Body of pancreas (tissue), 4 donors: Measurements from ENCODE around the gene SLC22A4. TPM values are rescaled to one million over a fixed set of nuclear protein-coding genes. Genes with fewer than 3 reads are reported as not detected.
A peak's percentile ranks its signal among the peaks of the same experiment; 100 is the strongest.

Experiments used
- ATAC-seq: fragments of 150-250 bp; one replicate; pipeline ENCODE4 v1.9.1; 2016
- DNase-seq, 4 donors: peaks; one replicate each; pipeline ENCODE4 v3.0.0-alpha.2; 2019
- H3K27ac ChIP-seq, 4 donors: fragments of 200-600 bp; sonication (generic); 1 replicate in 3 of 4; 2 replicates in 1 of 4; pipeline versions ENCODE4 v1.5.1 to v1.6.1; 2016 to 2019; ENCODE audit warnings: mild to moderate bottlenecking in 1 of 4, mixed read lengths in 1 of 4, moderate library complexity in 1 of 4
- H3K27me3 ChIP-seq, 2 donors: fragments of 200-600 bp; sonication (generic); one replicate each; pipeline ENCODE4 v1.6.0; 2016; ENCODE audit warnings: mild to moderate bottlenecking in 1 of 2
- H3K36me3 ChIP-seq, 2 donors: fragments of 200-600 bp; sonication (generic); replicated peaks in 1 of 2; 2 replicates each; pipeline ENCODE4 v1.5.1; 2016; ENCODE audit warnings: low read depth in 2 of 2; ENCODE audit not compliant: insufficient read depth in 1 of 2
- H3K4me1 ChIP-seq: fragments of 200-600 bp; sonication (generic); one replicate; pipeline ENCODE4 v1.6.0; 2016
- H3K4me3 ChIP-seq, 2 donors: fragments of 200-600 bp; sonication (generic); 1 replicate in 1 of 2; 2 replicates in 1 of 2; pipeline ENCODE4 v1.5.1; 2016 to 2019
- H3K9me3 ChIP-seq, 3 donors: fragments of 200-600 bp; sonication (generic); 1 replicate in 2 of 3; 2 replicates in 1 of 3; pipeline ENCODE4 v1.5.1; 2016
- POLR2A ChIP-seq, 3 donors: fragments of 450-650 bp; IDR thresholded peaks; one replicate each; pipeline ENCODE4 v1.6.1; 2016; ENCODE audit warnings: antibody characterized with exemption in 3 of 3, mild to moderate bottlenecking in 2 of 3
- WGBS, 2 donors: methylation state at CpG; one replicate each; pipeline ENCODE4 v1.1.5; 2017; 5-methylcytosine and 5-hydroxymethylcytosine counted together
- intact Hi-C: fragments of 100-400 bp; cut with DNase I; formaldehyde crosslinking; loops from one replicate; pipeline ENCODE4 v1.15.1; 2023
- total RNA-seq, 2 donors: library from RNA; depleted of rRNA; stranded (reverse); fragments of >200 nt; gene quantifications; one replicate each; pipeline ENCODE4 v1.1.0, GENCODE V29; 2016
- TF ChIP-seq, protein P1 (sequence below), 7 experiments: fragments of 450-650 bp in 4 of 7; fragments of 200-600 bp in 3 of 7; sonication (generic) in 3 of 7; IDR thresholded peaks; one replicate each; pipeline ENCODE4 v1.5.1; 2016 to 2019; ENCODE audit warnings: antibody characterized with exemption in 7 of 7

The SLC22A4 gene
- total RNA-seq, 2 donors from 2014 or later = not detected

DNA sequence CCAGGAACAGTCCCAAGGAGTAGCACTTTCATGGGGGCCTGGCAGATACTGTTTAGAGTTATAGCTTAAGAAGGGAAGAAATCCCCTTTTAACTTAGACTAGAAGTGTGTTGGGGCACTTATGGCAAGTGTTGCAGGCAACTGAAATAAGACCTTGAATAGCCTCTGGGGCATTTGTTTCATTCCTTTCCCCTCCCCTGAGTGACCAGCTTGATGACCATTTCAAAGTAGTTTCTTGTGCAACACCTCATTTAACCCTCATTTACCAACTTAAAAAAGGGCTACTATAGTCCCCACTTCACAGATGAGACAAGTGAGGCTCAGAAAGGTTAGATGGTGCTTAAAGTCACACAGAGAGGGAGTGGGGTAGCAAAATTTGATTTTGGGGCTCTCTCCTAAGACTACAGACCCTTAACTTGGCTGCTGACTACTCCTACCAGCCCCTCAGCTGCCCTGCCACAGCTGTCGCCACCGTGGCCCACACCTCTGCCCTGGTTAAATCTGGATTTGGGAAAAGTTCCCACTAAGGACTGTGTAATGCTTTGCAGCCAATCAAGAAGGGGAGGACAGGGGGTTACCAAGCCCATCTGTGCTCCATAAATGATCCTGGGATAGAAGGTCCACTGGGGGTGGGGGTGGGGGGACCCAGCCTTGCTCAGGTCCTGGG is 31.2 kb upstream of the SLC22A4 start:
- Histone ChIP-seq H3K4me3 (no peak overlapping the region), H3K9me3 (no peaks in the 10 kb centered on the region), H3K4me1 (peaks cover 26% of the 10 kb centered on the region), H3K36me3 (no peaks in the 10 kb centered on the region), H3K27me3 (no peaks in the 10 kb centered on the region), H3K27ac (no peak overlapping the region)
- DNase-seq (no peak), ATAC-seq (no peak)
- WGBS, 2 donors = 100% methylated on average over 2 of the region's 2 CpGs
- TF ChIP-seq POLR2A (IDR thresholded peaks at IDR 0.05) = no peak
- intact Hi-C loops = no loop called here

DNA sequence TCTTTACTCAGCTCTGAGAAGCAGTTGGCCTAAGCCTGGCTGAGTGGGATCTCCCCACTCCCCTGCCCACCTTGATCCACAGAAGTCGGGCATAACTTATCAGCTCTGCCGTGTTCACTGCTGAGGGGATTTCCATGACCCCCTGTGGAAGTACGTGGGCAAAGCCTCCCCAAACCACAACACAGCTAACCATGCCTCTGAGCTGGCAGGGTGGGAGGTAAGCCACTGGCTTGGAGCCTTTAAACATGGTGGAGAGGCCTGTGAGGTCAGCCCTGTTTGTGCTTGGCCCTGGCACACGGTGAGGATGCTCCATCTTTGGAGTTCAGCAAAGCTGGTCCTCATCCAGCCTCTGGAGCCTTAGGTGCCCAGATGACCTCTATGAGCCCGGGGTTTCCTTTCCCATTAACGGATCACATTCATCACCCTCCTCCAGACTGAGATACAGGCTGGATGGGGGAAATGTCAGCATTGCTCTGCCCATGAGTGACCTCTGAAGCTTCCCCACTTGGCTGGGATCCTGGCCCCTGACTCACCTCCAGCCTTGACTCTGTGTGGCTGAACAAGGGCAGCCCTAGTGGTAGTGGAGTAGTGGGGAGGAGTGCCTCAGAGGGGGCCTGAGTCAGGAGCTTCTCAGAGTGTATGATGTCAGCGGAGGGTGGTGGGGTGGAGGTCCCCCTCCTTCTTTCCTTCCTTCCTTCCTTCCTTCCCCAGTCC is 30.5 kb upstream of the SLC22A4 start:
- Histone ChIP-seq H3K27ac (no peak overlapping the region), H3K27me3 (no peaks in the 10 kb centered on the region), H3K4me3 (no peak overlapping the region), H3K4me1 (peaks cover 26% of the 10 kb centered on the region), H3K9me3 (no peaks in the 10 kb centered on the region), H3K36me3 (no peaks in the 10 kb centered on the region)
- no peak for ATAC-seq
- WGBS, 2 donors = 49 to 72% methylated on average over 4 to 7 of the region's 7 CpGs
- intact Hi-C loops = no loop called here
- DNase-seq = peak in 1 of 4 donors; percentile 40
- TF ChIP-seq POLR2A (IDR thresholded peaks at IDR 0.05) = no peak
- TF ChIP-seq, protein P1, sequence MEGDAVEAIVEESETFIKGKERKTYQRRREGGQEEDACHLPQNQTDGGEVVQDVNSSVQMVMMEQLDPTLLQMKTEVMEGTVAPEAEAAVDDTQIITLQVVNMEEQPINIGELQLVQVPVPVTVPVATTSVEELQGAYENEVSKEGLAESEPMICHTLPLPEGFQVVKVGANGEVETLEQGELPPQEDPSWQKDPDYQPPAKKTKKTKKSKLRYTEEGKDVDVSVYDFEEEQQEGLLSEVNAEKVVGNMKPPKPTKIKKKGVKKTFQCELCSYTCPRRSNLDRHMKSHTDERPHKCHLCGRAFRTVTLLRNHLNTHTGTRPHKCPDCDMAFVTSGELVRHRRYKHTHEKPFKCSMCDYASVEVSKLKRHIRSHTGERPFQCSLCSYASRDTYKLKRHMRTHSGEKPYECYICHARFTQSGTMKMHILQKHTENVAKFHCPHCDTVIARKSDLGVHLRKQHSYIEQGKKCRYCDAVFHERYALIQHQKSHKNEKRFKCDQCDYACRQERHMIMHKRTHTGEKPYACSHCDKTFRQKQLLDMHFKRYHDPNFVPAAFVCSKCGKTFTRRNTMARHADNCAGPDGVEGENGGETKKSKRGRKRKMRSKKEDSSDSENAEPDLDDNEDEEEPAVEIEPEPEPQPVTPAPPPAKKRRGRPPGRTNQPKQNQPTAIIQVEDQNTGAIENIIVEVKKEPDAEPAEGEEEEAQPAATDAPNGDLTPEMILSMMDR (IDR thresholded peaks at IDR 0.05) = no peak

DNA sequence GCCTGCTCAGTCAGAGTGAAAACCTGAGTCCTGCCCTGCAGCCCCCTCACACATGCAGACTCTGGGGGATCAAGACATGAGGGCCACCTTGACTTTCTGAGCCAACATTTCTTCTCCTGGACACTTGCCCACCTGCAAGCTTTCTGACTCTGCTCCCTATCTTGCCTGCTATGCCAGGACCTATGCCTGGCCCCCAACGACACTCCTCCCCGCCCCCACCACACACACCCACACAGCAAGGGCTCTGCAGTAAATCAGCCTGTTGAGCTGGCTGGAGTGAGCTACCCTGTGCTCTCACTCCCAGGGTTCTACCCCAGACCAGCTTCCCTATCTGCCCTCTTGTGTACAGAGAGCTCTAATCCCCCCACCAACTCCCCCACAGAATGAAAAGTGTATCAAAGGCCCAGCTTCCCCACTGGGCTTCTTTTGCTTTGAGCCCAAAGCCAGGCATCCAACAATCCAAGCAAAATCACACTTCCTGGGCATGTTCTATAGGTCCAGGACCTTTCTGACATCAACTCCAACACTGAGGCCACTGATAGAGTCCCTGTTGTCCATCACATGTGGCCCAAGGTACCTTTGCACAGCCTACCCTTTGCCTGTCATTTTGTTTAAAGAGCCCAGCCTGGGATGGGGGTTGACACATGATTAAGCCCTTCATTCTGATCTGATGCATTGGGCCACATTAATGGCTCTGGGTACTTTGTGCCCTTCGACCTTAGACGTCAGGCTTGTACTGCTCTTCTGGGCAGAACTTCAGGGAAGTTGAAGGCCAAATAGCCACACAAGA is 29.5 kb upstream of the SLC22A4 start:
- no peak overlapping the region for H3K4me3 ChIP-seq
- ATAC-seq = no peak
- H3K27me3 ChIP-seq = no peaks in the 10 kb centered on the region
- TF ChIP-seq, protein P1 (IDR thresholded peaks at IDR 0.05) = no peak
- TF ChIP-seq POLR2A (IDR thresholded peaks at IDR 0.05) = no peak
- H3K9me3 ChIP-seq = no peaks in the 10 kb centered on the region
- no peak for DNase-seq
- peak overlapping the region in 3 of 4 donors; percentile 56 to 75 (median 72) for H3K27ac ChIP-seq
- peaks cover 26% of the 10 kb centered on the region for H3K4me1 ChIP-seq
- no peaks in the 10 kb centered on the region for H3K36me3 ChIP-seq
- intact Hi-C loops = no loop called here
- WGBS, 2 donors = 66 to 70% methylated on average over 4 of the region's 4 CpGs

DNA sequence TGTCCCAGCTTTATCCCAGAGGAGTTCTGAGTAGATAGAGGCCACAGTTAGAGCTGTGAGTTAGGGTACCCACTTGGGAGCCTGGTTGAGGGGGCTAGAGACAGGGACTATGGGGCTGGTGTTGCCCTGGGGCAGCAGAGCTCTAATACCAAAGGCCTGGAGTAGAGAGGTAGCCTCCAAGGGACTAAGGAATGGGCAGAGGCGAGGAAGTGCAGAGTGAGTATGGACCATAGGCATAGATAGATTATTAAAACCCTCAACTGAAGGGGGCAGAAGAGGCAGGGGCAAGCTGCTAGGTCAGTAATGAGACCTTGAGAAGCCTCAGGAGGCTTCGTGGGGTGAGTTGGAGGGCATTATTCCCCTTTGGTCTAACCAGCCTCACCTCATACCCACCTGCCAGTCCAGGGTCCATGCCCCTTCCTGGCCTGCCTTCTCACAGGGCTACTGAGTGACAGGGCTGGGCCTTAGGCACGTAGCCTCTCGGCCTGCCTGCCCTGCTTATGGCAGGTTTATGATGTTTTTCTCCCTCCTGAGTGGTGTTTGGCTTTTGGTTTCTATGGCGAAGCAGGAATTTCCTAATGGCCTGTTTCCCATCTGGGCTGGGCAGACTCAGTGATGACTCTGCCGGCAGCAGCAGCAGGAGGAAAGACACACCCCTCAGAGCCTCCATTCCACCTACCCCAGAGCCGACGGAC is 28.7 kb upstream of the SLC22A4 start:
- no peaks in the 10 kb centered on the region for H3K9me3 ChIP-seq
- H3K4me1 ChIP-seq = peaks cover 26% of the 10 kb centered on the region
- ATAC-seq = peak; percentile 84
- intact Hi-C loops = no loop called here
- TF ChIP-seq, protein P1 (IDR thresholded peaks at IDR 0.05) = no peak
- TF ChIP-seq POLR2A (IDR thresholded peaks at IDR 0.05) = peak in 1 of 3 donors; percentile 16
- 49 to 51% methylated on average over 5 to 8 of the region's 8 CpGs for WGBS, 2 donors
- no peaks in the 10 kb centered on the region for H3K27me3 ChIP-seq
- peak in 3 of 4 donors; percentile 50 to 75 (median 66) for DNase-seq
- H3K27ac ChIP-seq = peak overlapping the region; percentile 56 to 75 (median 68)
- H3K36me3 ChIP-seq = no peaks in the 10 kb centered on the region
- no peak overlapping the region for H3K4me3 ChIP-seq
